Lower leg skin (tissue), 3 donors: Measurements from ENCODE around the gene KCNJ11.

Source experiments
- CTCF ChIP-seq, 3 donors: fragments of 450-650 bp; IDR thresholded peaks; one replicate each; pipeline ENCODE4 v1.5.1; 2016; ENCODE audit warnings: antibody characterized with exemption in 3 of 3, mild to moderate bottlenecking in 3 of 3, moderate library complexity in 2 of 3
- POLR2A ChIP-seq, 2 donors: fragments of 450-650 bp; IDR thresholded peaks; one replicate each; pipeline ENCODE4 v1.6.1; 2016 to 2017; ENCODE audit warnings: antibody characterized with exemption in 2 of 2, mild to moderate bottlenecking in 1 of 2, moderate library complexity in 1 of 2

- TF ChIP-seq CTCF (IDR thresholded peaks at IDR 0.05) (no peak), POLR2A (IDR thresholded peaks at IDR 0.05) (no peak)
Observed at GRCh38 chr11:17411418-17411817, 23.0 kb upstream of the KCNJ11 start.
